GM23338 (cell line): ENCODE results near the gene C1orf141. TPM values are rescaled to one million over a fixed set of nuclear protein-coding genes. Genes with fewer than 3 reads are reported as not detected.

Experiments used
- ATAC-seq: fragments of 200-7000 bp; cut with Tn5 transposase; 3 replicates; pipeline ENCODE4 v1.9.1; 2020
- DNase-seq: peaks from one replicate; pipeline ENCODE4 v3.0.0-alpha.2; 2015; ENCODE audit warnings: low spot score
- H2AFZ ChIP-seq: fragments of 200-600 bp; sonication (generic); 2 replicates; pipeline ENCODE4 v1.8.0; 2016; ENCODE audit warnings: antibody characterized with exemption, mild to moderate bottlenecking, moderate library complexity
- H3F3A ChIP-seq: fragments of 200-600 bp; sonication (generic); replicated peaks from 2 replicates; pipeline ENCODE4 v1.8.0; 2017; ENCODE audit warnings: antibody characterized with exemption, mixed run types, low read depth
- H3K27ac ChIP-seq: fragments of 200-600 bp; sonication (generic); 2 replicates; pipeline ENCODE4 v1.6.1; 2016; ENCODE audit warnings: low read depth
- H3K27me3 ChIP-seq: fragments of 200-600 bp; sonication (generic); 2 replicates; pipeline ENCODE4 v1.8.0; 2016; ENCODE audit warnings: mild to moderate bottlenecking, mixed run types, moderate library complexity; ENCODE audit not compliant: insufficient read depth
- H3K36me3 ChIP-seq: fragments of 200-600 bp; sonication (generic); 2 replicates; pipeline ENCODE4 v1.8.0; 2016; ENCODE audit warnings: mild to moderate bottlenecking; ENCODE audit not compliant: insufficient read depth
- H3K4me1 ChIP-seq: fragments of 200-600 bp; sonication (generic); 2 replicates; pipeline ENCODE4 v1.8.0; 2016; ENCODE audit warnings: mild to moderate bottlenecking, moderate library complexity; ENCODE audit not compliant: insufficient read depth
- H3K4me2 ChIP-seq: fragments of 200-600 bp; sonication (generic); 2 replicates; pipeline ENCODE4 v1.7.1; 2017; ENCODE audit warnings: mixed run types
- H3K4me3 ChIP-seq: fragments of 200-600 bp; sonication (generic); 2 replicates; pipeline ENCODE4 v1.6.1; 2016; ENCODE audit warnings: mixed run types
- H3K79me2 ChIP-seq: fragments of 200-600 bp; sonication (generic); replicated peaks from 2 replicates; pipeline ENCODE4 v1.8.0; 2017; ENCODE audit warnings: mild to moderate bottlenecking; ENCODE audit not compliant: insufficient read depth
- H3K9me2 ChIP-seq: fragments of 200-600 bp; sonication (generic); 2 replicates; pipeline ENCODE4 v1.8.0; 2017; ENCODE audit not compliant: insufficient read depth
- H4K20me1 ChIP-seq: fragments of 200-600 bp; sonication (generic); replicated peaks from 2 replicates; pipeline ENCODE4 v1.8.0; 2017; ENCODE audit warnings: mild to moderate bottlenecking; ENCODE audit not compliant: insufficient read depth
- H3K27ac Mint-ChIP-seq: 2 replicates; pipeline ENCODE4 v1.8.0; 2020; ENCODE audit warnings: inconsistent platforms, mild to moderate bottlenecking, moderate library complexity, mixed read lengths
- H3K27me3 Mint-ChIP-seq: 3 replicates; pipeline ENCODE4 v1.8.0; 2022; ENCODE audit warnings: low read depth, mild to moderate bottlenecking, moderate library complexity, mixed read lengths, inconsistent platforms; ENCODE audit not compliant: insufficient read depth, poor library complexity
- H3K36me3 Mint-ChIP-seq: 3 replicates; pipeline ENCODE4 v1.8.0; 2021; ENCODE audit warnings: low read depth, mild to moderate bottlenecking, inconsistent platforms, moderate library complexity, mixed read lengths
- H3K4me1 Mint-ChIP-seq: 3 replicates; pipeline ENCODE4 v1.8.0; 2020; ENCODE audit warnings: mild to moderate bottlenecking, inconsistent platforms, mixed read lengths
- H3K4me3 Mint-ChIP-seq: 3 replicates; pipeline ENCODE4 v1.8.0; 2021; ENCODE audit warnings: moderate library complexity, mild to moderate bottlenecking, inconsistent platforms, mixed read lengths
- H3K9me3 Mint-ChIP-seq: 3 replicates; pipeline ENCODE4 v1.8.0; 2020; ENCODE audit warnings: moderate library complexity, mild to moderate bottlenecking, inconsistent platforms, mixed read lengths
- CREB1 ChIP-seq: fragments of 250-450 bp; sonication (Bioruptor Pico); IDR thresholded peaks from 2 replicates; pipeline ENCODE4 v1.5.0; 2020; ENCODE audit warnings: low read depth, mild to moderate bottlenecking, moderate library complexity
- CTCF ChIP-seq, 2 experiments: fragments of 200-600 bp in 1 of 2; sonication (generic) in 1 of 2; conservative IDR thresholded peaks; 2 replicates each; pipeline versions ENCODE4 v1.5.1 to v1.6.1; 2016 to 2017; ENCODE audit warnings: antibody characterized with exemption in 2 of 2, low read depth in 2 of 2, mild to moderate bottlenecking in 2 of 2, moderate library complexity in 1 of 2
- EZH2 ChIP-seq: fragments of 200-600 bp; sonication (generic); IDR thresholded peaks from one replicate; pipeline ENCODE4 v1.8.0; 2017; ENCODE audit warnings: antibody characterized with exemption, mild to moderate bottlenecking, low read depth; ENCODE audit not compliant: unreplicated experiment
- EZH2phosphoT487 ChIP-seq: fragments of 200-600 bp; sonication (generic); IDR thresholded peaks from one replicate; pipeline ENCODE4 v1.8.1; 2018; ENCODE audit warnings: antibody characterized with exemption; ENCODE audit not compliant: unreplicated experiment
- JUNB ChIP-seq: IDR thresholded peaks from one replicate; pipeline ENCODE4 v1.6.1; 2016; ENCODE audit warnings: antibody characterized with exemption; ENCODE audit not compliant: unreplicated experiment
- NANOG ChIP-seq: IDR thresholded peaks from 2 replicates; pipeline ENCODE4 v1.6.1; 2016; ENCODE audit warnings: antibody characterized with exemption, borderline replicate concordance
- POLR2AphosphoS5 ChIP-seq: IDR thresholded peaks from 2 replicates; pipeline ENCODE4 v1.6.1; 2016; ENCODE audit warnings: antibody characterized with exemption, low read depth
- REST ChIP-seq: IDR thresholded peaks from one replicate; pipeline ENCODE4 v1.6.1; 2018; ENCODE audit warnings: antibody characterized with exemption; ENCODE audit not compliant: unreplicated experiment
- STAT1 ChIP-seq: IDR thresholded peaks from one replicate; pipeline ENCODE4 v1.6.1; 2016; ENCODE audit warnings: antibody characterized with exemption; ENCODE audit not compliant: unreplicated experiment
- ZNF114 ChIP-seq: fragments of 250-450 bp; sonication (Bioruptor Pico); IDR thresholded peaks from 2 replicates; pipeline ENCODE4 v1.5.0; 2020; ENCODE audit warnings: mild to moderate bottlenecking, moderate library complexity
- ZNF331 ChIP-seq: fragments of 250-450 bp; sonication (Bioruptor Pico); IDR thresholded peaks from 2 replicates; pipeline ENCODE4 v1.5.0; 2020; ENCODE audit warnings: low read depth, mild to moderate bottlenecking, moderate library complexity
- ZNF462 ChIP-seq: fragments of 250-450 bp; sonication (Bioruptor Pico); IDR thresholded peaks from 2 replicates; pipeline ENCODE4 v1.5.0; 2020; ENCODE audit warnings: mild to moderate bottlenecking, moderate library complexity
- polyA plus RNA-seq: library from polyadenylated mRNA; unstranded; fragments of >200 nt; fragmentation: Nextera tagmentation; extraction: Ambion mirVana; gene quantifications from 2 replicates; pipeline ENCODE4 v1.2.1, GENCODE V29; 2016
- total RNA-seq: library from RNA; depleted of rRNA; stranded (reverse); fragments of >200 nt; shearing (Covaris generic); gene quantifications from 2 replicates; pipeline ENCODE4 v1.2.3, GENCODE V29; 2014
- TF ChIP-seq, protein P1 (sequence below): IDR thresholded peaks from 2 replicates; pipeline ENCODE4 v1.6.1; 2016; ENCODE audit warnings: antibody characterized with exemption

Gene C1orf141
- total and polyA plus RNA-seq, 2 experiments from 2014 or later, result not detected

- Mint-ChIP-seq H3K27ac (no peak overlapping the region), H3K4me3 (no peak overlapping the region), H3K9me3 (no peaks in the 10 kb centered on the region; the same call in 2 of the 3 replicates), H3K27me3 (peaks cover 1% of the 10 kb centered on the region), H3K4me1 (no peaks in the 10 kb centered on the region), H3K36me3 (no peaks in the 10 kb centered on the region)
- H3K79me2 ChIP-seq, result no peaks in the 10 kb centered on the region
- H3K4me1 ChIP-seq, result no peaks in the 10 kb centered on the region
- H3K27me3 ChIP-seq, result no peaks in the 10 kb centered on the region
- no peaks in the 10 kb centered on the region for H4K20me1 ChIP-seq
- H3F3A ChIP-seq, result no peaks in the 10 kb centered on the region
- DNase-seq (no peak), ATAC-seq (no peak)
- no peak overlapping the region for H3K4me2 ChIP-seq
- H3K27ac ChIP-seq, result no peak overlapping the region
- H3K9me2 ChIP-seq, result 0 out of 2 replicates have a peak, but pooled peaks cover 3% of the 10 kb centered on the region
- no peaks in the 10 kb centered on the region for H3K36me3 ChIP-seq
- no peak overlapping the region for H2AFZ ChIP-seq
- no peak overlapping the region for H3K4me3 ChIP-seq
- no peak for TF ChIP-seq ZNF114 (CRISPR knock-in tag)
- no peak for TF ChIP-seq NANOG
- TF ChIP-seq POLR2AphosphoS5, result no peak
- TF ChIP-seq REST, result no peak
- no peak for TF ChIP-seq ZNF331
- TF ChIP-seq STAT1, result no peak
- no peak for TF ChIP-seq EZH2phosphoT487
- TF ChIP-seq CTCF (conservative IDR thresholded peaks at IDR 0.05; ENCODE audit: low read depth in 2 of 2), result no peak
- no peak for TF ChIP-seq ZNF462 (CRISPR knock-in tag)
- TF ChIP-seq, protein P1, sequence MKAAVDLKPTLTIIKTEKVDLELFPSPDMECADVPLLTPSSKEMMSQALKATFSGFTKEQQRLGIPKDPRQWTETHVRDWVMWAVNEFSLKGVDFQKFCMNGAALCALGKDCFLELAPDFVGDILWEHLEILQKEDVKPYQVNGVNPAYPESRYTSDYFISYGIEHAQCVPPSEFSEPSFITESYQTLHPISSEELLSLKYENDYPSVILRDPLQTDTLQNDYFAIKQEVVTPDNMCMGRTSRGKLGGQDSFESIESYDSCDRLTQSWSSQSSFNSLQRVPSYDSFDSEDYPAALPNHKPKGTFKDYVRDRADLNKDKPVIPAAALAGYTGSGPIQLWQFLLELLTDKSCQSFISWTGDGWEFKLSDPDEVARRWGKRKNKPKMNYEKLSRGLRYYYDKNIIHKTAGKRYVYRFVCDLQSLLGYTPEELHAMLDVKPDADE, result no peak
- no peak for TF ChIP-seq JUNB
- no peak for TF ChIP-seq CREB1 (CRISPR knock-in tag)
- no peak for TF ChIP-seq EZH2
These were observed 16.6 kb downstream of the C1orf141 start for GRCh38 chr1:67118191-67118590.
